ENCODE data around the gene MUS81.
A peak's percentile ranks its signal among the peaks of the same experiment; 100 is the strongest.

MUS81 gene, protein sequence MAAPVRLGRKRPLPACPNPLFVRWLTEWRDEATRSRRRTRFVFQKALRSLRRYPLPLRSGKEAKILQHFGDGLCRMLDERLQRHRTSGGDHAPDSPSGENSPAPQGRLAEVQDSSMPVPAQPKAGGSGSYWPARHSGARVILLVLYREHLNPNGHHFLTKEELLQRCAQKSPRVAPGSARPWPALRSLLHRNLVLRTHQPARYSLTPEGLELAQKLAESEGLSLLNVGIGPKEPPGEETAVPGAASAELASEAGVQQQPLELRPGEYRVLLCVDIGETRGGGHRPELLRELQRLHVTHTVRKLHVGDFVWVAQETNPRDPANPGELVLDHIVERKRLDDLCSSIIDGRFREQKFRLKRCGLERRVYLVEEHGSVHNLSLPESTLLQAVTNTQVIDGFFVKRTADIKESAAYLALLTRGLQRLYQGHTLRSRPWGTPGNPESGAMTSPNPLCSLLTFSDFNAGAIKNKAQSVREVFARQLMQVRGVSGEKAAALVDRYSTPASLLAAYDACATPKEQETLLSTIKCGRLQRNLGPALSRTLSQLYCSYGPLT

GRCh38 chr11:65860278-65861164, at the start of gene MUS81:
Gene MUS81 (plus strand): TSS chr11:65860433. CDS start chr11:65860754, 321 bp downstream.
- Mint-ChIP-seq H3K4me1 (ENCODE audit: low read depth) (peaks cover 42% of the 10 kb centered on the region), H3K27ac (peak within 1 kb of the TSS; percentile 98), H3K27me3 (ENCODE audit: low read depth) (no peaks in the 10 kb centered on the region), H3K9me3 (no peaks in the 10 kb centered on the region), H3K4me3 (peak within 1 kb of the TSS; percentile 91), H3K36me3 (ENCODE audit: low read depth) (peaks cover 50% of the 10 kb centered on the region)
- DNase-seq (ENCODE audit: low spot score), result peak; percentile 94

DNA sequence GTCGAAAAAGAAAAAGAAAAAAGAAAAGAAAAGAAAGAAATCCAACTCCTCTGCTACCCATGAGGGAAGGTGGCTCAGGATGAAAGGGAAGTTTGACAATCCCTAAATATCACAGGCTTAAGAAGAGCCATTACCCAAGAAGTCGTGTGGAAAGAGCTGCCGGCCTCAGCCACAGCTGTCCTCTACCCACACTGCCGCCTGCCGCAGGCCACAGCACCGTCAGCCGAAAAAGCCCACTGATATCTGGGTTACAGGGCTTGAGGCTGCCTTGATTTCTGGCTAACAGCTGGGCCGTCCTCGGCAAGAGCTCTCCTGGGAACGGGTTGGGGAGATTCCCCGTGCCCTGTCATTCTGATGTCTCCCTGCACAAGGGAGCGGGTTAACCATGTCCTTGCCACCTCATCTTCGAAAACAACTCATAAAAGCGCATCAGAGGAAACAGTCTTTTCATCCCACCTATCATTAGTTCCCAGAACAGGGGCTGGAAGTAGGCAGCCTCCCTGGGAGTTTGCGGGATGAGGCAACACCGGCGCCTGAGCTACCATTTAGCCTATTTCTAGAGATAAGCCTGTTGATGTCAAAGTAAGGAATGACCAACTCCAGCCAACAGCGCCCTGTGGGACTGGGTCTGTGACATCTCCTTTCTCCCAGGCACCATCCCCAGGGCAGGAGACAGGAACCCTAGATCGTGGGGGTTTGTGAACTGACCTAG, 48.3 kb upstream of the MUS81 start:
- H3K4me1 Mint-ChIP-seq (ENCODE audit: low read depth), result peaks cover 10% of the 10 kb centered on the region
- DNase-seq (ENCODE audit: low spot score), result no peak
- H3K4me3 Mint-ChIP-seq, result no peak overlapping the region
- no peak overlapping the region for H3K27ac Mint-ChIP-seq
- H3K9me3 Mint-ChIP-seq, result no peaks in the 10 kb centered on the region
- H3K27me3 Mint-ChIP-seq (ENCODE audit: low read depth), result peaks cover 26% of the 10 kb centered on the region
- no peaks in the 10 kb centered on the region for H3K36me3 Mint-ChIP-seq (ENCODE audit: low read depth)

- H3K36me3 Mint-ChIP-seq (ENCODE audit: low read depth), result no peaks in the 10 kb centered on the region
- peaks cover 16% of the 10 kb centered on the region for H3K27me3 Mint-ChIP-seq (ENCODE audit: low read depth)
- peaks cover 23% of the 10 kb centered on the region for H3K4me1 Mint-ChIP-seq (ENCODE audit: low read depth)
- H3K4me3 Mint-ChIP-seq, result no peak overlapping the region
- no peak for DNase-seq (ENCODE audit: low spot score)
- H3K9me3 Mint-ChIP-seq, result no peaks in the 10 kb centered on the region
- no peak overlapping the region for H3K27ac Mint-ChIP-seq
Measured at GRCh38 chr11:65814131-65814985, 45.9 kb upstream of the MUS81 start.

GRCh38 chr11:65814986-65815565, 45.2 kb upstream of the MUS81 start:
- Mint-ChIP-seq H3K27me3 (ENCODE audit: low read depth) (peaks cover 14% of the 10 kb centered on the region), H3K27ac (no peak overlapping the region), H3K4me3 (no peak overlapping the region), H3K9me3 (no peaks in the 10 kb centered on the region), H3K4me1 (ENCODE audit: low read depth) (peaks cover 23% of the 10 kb centered on the region), H3K36me3 (ENCODE audit: low read depth) (no peaks in the 10 kb centered on the region)
- DNase-seq (ENCODE audit: low spot score), result no peak

DNA sequence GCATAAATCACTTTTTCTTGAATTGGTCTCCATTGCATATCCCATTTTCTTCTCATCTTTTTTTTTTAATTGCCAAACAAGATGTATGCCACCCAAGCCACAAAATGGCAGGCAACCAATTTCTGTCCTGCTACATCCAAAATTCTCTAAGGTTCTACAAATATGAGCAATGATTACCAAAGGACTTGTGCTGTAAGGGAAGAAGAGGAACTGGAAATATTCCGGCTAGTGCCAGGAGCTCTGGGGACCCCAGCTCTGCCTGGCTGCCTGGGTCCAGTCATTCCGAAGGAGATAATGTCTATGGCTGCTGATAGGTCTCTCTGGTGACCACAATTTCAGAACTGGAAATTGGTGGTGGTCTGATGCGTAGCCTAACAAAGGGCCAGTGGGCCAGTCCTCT, 43.5 kb upstream of the MUS81 start:
- Mint-ChIP-seq H3K9me3 (no peaks in the 10 kb centered on the region), H3K36me3 (ENCODE audit: low read depth) (no peaks in the 10 kb centered on the region), H3K4me3 (peak overlapping the region; percentile 79), H3K27me3 (ENCODE audit: low read depth) (peaks cover 10% of the 10 kb centered on the region), H3K4me1 (ENCODE audit: low read depth) (peaks cover 21% of the 10 kb centered on the region), H3K27ac (no peak overlapping the region)
- DNase-seq (ENCODE audit: low spot score), result no peak

DNA sequence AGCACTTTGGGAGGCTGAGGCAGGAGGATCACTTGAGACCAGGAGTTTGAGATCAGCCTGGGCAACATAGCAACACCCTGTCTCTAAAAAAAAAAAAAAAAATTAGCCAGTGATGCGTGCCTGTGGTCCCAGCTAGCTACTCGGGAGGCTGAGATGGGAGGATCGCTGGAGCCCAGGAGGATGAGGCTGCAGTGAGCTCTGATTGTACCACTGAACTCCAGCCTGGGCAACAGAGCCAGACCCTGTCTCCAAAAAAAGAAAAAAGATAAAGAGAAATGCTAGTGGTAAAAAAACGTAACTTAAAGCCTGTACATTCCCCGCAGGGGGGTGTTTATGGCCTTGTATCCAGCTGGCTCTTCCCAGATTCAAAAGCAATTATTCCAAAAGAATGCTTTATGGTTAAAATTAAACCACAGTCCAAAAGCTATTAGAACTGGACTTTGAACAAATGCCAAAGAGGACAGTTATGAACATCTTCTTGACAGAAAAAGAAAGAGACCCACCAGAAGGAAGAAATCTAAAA, 42.9 kb upstream of the MUS81 start:
- Mint-ChIP-seq H3K27me3 (ENCODE audit: low read depth) (peaks cover 6% of the 10 kb centered on the region), H3K36me3 (ENCODE audit: low read depth) (no peaks in the 10 kb centered on the region), H3K27ac (peak overlapping the region; percentile 80), H3K9me3 (no peaks in the 10 kb centered on the region), H3K4me1 (ENCODE audit: low read depth) (peaks cover 21% of the 10 kb centered on the region), H3K4me3 (peak overlapping the region; percentile 79)
- DNase-seq (ENCODE audit: low spot score), result no peak

DNA sequence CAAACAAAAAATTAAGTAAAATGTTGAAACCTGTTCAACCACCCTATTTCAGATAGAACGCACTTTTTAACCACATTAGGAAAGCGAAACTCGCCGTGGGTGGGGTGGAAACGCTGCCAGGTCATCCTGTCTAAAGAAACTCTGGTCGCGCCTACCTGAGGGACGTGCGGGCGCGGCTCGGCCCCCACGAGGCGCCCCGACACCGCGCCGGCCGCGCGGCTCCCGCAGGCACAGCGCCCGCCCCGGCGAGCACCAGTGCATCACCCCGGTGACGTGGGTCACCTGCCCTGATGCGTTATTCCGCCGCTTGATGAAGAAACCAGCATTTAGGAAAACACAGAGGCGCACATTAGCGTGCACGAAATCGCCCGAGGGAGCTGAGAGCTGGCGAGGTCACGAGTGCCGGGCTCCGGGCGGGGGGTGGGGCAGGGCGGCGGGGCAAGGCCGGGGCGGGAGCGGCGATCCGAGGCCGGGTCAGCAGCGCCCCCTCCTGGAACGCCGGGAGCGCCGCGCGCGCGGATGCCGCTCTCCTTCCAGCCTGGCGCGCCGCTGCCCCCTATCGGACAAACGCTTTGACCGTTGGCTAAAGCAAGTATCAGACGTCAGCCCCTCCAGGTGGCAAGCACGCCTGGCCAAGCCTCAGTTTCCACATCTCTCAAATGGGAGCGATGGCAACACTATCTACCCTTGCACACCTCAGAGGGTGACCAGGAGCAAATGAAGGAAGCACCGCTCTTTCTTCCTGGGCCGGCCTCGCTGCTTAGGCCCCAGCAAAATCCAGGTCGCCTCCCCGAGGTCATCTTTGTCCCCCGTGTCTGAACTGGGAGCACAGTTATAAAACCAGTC, 42.2 kb upstream of the MUS81 start:
- Mint-ChIP-seq H3K36me3 (ENCODE audit: low read depth) (no peaks in the 10 kb centered on the region), H3K4me1 (ENCODE audit: low read depth) (peaks cover 21% of the 10 kb centered on the region), H3K9me3 (no peaks in the 10 kb centered on the region), H3K27me3 (ENCODE audit: low read depth) (peaks cover 5% of the 10 kb centered on the region), H3K27ac (peak overlapping the region; percentile 80), H3K4me3 (peak overlapping the region; percentile 79)
- DNase-seq (ENCODE audit: low spot score), result peak; percentile 90

DNA sequence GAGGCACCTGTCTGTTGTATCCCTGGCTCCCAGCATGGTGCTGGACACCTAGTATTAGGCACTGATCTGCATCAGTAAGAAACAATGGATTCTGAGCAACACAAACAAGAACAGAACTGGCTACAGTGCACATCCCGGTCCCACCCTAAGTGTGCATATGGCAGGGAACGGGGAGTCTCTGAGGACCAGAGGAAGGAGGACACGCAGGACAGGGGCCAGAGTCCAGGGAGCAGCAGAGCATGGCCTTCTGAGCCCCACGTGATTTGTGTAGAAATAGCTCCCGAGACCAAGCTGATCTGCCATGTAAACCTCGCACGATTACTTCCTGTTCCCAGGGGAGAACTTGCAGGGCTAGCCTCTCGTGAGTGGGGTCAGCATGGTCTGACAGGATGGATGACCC, 39.1 kb upstream of the MUS81 start:
- no peaks in the 10 kb centered on the region for H3K27me3 Mint-ChIP-seq (ENCODE audit: low read depth)
- no peaks in the 10 kb centered on the region for H3K36me3 Mint-ChIP-seq (ENCODE audit: low read depth)
- H3K9me3 Mint-ChIP-seq, result no peaks in the 10 kb centered on the region
- no peak overlapping the region for H3K4me3 Mint-ChIP-seq
- H3K27ac Mint-ChIP-seq, result no peak overlapping the region
- peaks cover 20% of the 10 kb centered on the region for H3K4me1 Mint-ChIP-seq (ENCODE audit: low read depth)
- DNase-seq (ENCODE audit: low spot score), result no peak

DNA sequence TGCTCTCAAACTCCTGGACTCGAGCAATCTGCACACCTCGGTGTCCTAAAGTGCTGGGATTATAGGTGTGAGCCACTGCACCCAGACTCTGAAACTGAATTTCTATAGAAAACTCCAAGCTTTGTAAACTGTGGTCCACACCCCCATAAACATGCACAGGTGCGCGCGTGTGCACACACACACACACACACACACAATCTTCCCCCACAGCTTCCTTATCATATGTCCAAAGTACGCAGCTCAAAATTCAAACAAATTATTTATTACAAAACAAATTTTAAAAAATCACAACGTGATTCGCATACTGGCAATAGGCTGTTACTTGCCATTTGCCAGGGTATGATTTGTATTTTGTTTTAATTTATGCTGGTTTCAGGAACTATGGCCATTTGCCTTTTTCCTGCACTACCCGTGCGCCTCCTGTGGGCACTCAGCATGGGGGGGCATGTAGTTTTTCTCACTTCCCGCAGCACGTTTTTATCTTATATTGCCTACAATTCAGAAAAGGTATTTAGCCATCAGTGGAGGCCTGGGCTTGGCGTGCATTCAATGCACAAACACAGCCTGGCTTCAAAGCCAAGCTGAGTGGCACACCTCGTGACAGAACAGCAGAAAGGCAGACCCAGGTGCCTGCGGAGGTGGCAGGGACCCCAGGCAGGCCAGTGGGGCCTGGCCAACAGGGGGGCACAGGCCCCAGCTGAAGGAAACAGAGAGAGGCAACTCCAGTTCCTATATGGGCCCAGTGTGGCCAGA, 37.3 kb upstream of the MUS81 start:
- no peak for DNase-seq (ENCODE audit: low spot score)
- H3K36me3 Mint-ChIP-seq (ENCODE audit: low read depth), result no peaks in the 10 kb centered on the region
- H3K27ac Mint-ChIP-seq, result no peak overlapping the region
- H3K4me3 Mint-ChIP-seq, result no peak overlapping the region
- H3K27me3 Mint-ChIP-seq (ENCODE audit: low read depth), result no peaks in the 10 kb centered on the region
- H3K9me3 Mint-ChIP-seq, result no peaks in the 10 kb centered on the region
- peaks cover 8% of the 10 kb centered on the region for H3K4me1 Mint-ChIP-seq (ENCODE audit: low read depth)

- Mint-ChIP-seq H3K27me3 (ENCODE audit: low read depth) (peaks cover 9% of the 10 kb centered on the region), H3K9me3 (no peaks in the 10 kb centered on the region), H3K36me3 (ENCODE audit: low read depth) (no peaks in the 10 kb centered on the region), H3K27ac (no peak overlapping the region), H3K4me3 (no peak overlapping the region), H3K4me1 (ENCODE audit: low read depth) (peaks cover 10% of the 10 kb centered on the region)
- no peak for DNase-seq (ENCODE audit: low spot score)
Measured at GRCh38 chr11:65826984-65827735, 33.1 kb upstream of the MUS81 start.

GRCh38 chr11:65829459-65829858, 30.8 kb upstream of the MUS81 start:
- Mint-ChIP-seq H3K27ac (no peak overlapping the region), H3K27me3 (ENCODE audit: low read depth) (peaks cover 16% of the 10 kb centered on the region), H3K9me3 (no peaks in the 10 kb centered on the region), H3K4me1 (ENCODE audit: low read depth) (peaks cover 16% of the 10 kb centered on the region), H3K36me3 (ENCODE audit: low read depth) (no peaks in the 10 kb centered on the region), H3K4me3 (no peak overlapping the region)
- no peak for DNase-seq (ENCODE audit: low spot score)

Measured in T-helper 2 cell treated with Interferon-gamma antibody and Interleukin-4, amounts not matched to agents 5 μg/mL and 100 μg/mL, for 36 hours (primary cell).